NCI-H2227 (cell line): ENCODE data around the gene S1PR4.
"Not testable (repeated sequence)": the region's sequence is repeated elsewhere in the genome, so short reads cannot be mapped to it uniquely, and the experiment has no call there.

ENCODE experiments used
- DNase-seq: peaks from one replicate; lab custom pipeline; 2025; ENCODE audit not compliant: unreplicated experiment; lab: John Stamatoyannopoulos, UW

S1PR4 gene

GRCh38 chr19:3193256-3194105 is 14.9 kb downstream of the S1PR4 start:
- no peak for DNase-seq

GRCh38 chr19:3194106-3195087 is 15.8 kb downstream of the S1PR4 start:
- DNase-seq: no peak

- DNase-seq: no peak
Observed at GRCh38 chr19:3196064-3196932, 17.7 kb downstream of the S1PR4 start.

- DNase-seq: no peak
Observed at GRCh38 chr19:3196933-3197205, 18.3 kb downstream of the S1PR4 start.

- no peak for DNase-seq
Observed at GRCh38 chr19:3198901-3199700, 20.5 kb downstream of the S1PR4 start.

GRCh38 chr19:3201072-3201700 is 22.6 kb downstream of the S1PR4 start:
- DNase-seq: no peak

- no peak for DNase-seq
Observed at GRCh38 chr19:3201911-3202310, 23.3 kb downstream of the S1PR4 start.

GRCh38 chr19:3202346-3202745 is 23.8 kb downstream of the S1PR4 start:
- DNase-seq: no peak

GRCh38 chr19:3202895-3203294 is 24.3 kb downstream of the S1PR4 start:
- DNase-seq: not testable (repeated sequence)

GRCh38 chr19:3203805-3204645 is 25.5 kb downstream of the S1PR4 start:
- DNase-seq: no peak

- no peak for DNase-seq
Observed at GRCh38 chr19:3204646-3205275, 26.2 kb downstream of the S1PR4 start.

GRCh38 chr19:3206216-3206953 is 27.8 kb downstream of the S1PR4 start:
- DNase-seq: no peak

- no peak for DNase-seq
Observed at GRCh38 chr19:3207461-3208242, 29.1 kb downstream of the S1PR4 start.

GRCh38 chr19:3208317-3209207 is 30.0 kb downstream of the S1PR4 start:
- no peak for DNase-seq

- DNase-seq: peak; percentile 20
Observed at GRCh38 chr19:3210347-3211017, 31.9 kb downstream of the S1PR4 start.
